Testis (tissue), 2 donors: ENCODE measurements around the gene DHPS.

Source experiments
- POLR2A ChIP-seq: fragments of 450-650 bp; IDR thresholded peaks from one replicate; pipeline ENCODE4 v1.6.1; 2017; ENCODE audit warnings: antibody characterized with exemption, mild to moderate bottlenecking, moderate library complexity
- TF ChIP-seq, protein P1 (sequence below), 3 experiments: fragments of 450-650 bp in 2 of 3; fragments of 200-600 bp in 1 of 3; sonication (generic) in 1 of 3; IDR thresholded peaks; one replicate each; pipeline ENCODE4 v1.5.1; 2016 to 2019; ENCODE audit warnings: antibody characterized with exemption in 3 of 3, mild to moderate bottlenecking in 2 of 3, moderate library complexity in 1 of 3

GRCh38 chr19:12660980-12661379, 20.7 kb downstream of the DHPS start:
- TF ChIP-seq, protein P1, sequence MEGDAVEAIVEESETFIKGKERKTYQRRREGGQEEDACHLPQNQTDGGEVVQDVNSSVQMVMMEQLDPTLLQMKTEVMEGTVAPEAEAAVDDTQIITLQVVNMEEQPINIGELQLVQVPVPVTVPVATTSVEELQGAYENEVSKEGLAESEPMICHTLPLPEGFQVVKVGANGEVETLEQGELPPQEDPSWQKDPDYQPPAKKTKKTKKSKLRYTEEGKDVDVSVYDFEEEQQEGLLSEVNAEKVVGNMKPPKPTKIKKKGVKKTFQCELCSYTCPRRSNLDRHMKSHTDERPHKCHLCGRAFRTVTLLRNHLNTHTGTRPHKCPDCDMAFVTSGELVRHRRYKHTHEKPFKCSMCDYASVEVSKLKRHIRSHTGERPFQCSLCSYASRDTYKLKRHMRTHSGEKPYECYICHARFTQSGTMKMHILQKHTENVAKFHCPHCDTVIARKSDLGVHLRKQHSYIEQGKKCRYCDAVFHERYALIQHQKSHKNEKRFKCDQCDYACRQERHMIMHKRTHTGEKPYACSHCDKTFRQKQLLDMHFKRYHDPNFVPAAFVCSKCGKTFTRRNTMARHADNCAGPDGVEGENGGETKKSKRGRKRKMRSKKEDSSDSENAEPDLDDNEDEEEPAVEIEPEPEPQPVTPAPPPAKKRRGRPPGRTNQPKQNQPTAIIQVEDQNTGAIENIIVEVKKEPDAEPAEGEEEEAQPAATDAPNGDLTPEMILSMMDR (IDR thresholded peaks at IDR 0.05) = no peak
- TF ChIP-seq POLR2A = no peak
